DMS153 treated with DMSO at 0.1 percent for 48 hours (cell line): ENCODE measurements around the gene ATMIN.
A peak's percentile ranks its signal among the peaks of the same experiment; 100 is the strongest.

Experiments
- DNase-seq: peaks from one replicate; lab custom pipeline; 2025; ENCODE audit not compliant: unreplicated experiment; lab: John Stamatoyannopoulos, UW

ATMIN gene

DNA sequence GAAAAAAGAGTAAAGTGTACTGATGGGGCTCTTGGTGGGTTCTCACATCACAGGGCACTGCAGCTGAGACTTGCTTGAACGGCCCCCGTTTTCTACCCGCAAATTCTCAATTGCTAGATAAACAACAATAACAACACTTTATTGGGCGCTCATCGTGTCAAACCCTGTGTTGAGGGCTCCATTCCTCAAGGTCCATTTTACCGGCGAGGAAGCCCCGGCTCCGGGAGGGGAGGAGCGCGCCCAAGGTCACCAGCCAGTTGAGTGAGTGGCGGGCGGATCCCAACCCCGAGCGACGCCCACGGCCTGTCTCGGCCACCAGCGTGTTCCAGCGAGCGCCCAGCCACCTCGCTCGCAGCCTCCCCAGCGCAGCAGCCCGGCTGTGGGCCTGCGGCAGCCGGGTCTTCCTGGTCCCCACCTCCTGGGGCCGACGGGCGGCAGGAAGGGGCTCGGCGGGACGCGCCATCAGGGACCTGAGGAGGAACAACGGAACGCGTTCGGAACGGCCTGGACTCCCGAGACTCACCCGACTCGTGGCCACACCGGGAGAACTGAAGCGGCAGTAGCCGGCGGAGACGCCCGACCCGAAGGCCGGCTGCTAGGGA, 29.3 kb upstream of the ATMIN start:
- DNase-seq: no peak

GRCh38 chr16:81006813-81007695, 28.6 kb upstream of the ATMIN start, which contains the start of the genes CENPN and CMC2:
Gene CENPN (plus strand): TSS chr16:81007214. CDS start chr16:81011940, 4,726 bp downstream.
Gene CMC2 (minus strand): TSS chr16:81006885. CDS start chr16:80997394, 9,491 bp downstream.
- DNase-seq: peak; percentile 94

DNA sequence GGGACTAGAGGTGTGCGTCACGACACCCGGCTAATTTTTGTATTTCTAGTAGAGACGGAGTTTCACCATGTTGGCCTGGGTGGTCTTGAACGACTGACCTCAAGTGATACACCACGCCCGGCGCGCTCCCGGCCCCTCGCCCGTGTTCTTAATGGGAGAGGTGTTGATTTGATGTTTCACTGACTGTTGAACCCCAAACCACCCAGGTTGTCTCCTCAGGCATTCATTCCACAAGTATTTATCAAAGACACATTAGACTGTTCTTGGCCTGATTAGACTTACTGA, 27.2 kb upstream of the ATMIN start:
- DNase-seq: no peak

DNA sequence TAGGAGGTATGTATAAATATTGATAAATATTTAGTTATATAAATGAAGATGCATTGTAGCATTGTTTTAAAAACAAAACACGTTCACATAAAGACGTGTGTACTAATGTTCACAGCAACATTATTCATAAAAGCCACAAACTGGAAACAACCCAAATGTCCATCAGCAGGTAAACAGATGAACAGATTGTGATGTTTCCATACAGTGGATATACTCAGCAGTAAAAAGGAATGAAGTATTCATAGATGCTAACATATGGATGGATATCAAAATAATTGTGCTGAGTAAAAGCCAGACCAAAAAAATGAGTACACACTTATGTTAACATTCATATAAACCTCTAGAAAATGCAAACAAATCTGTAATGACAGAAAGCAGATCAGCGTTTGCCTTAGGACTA, 22.7 kb upstream of the ATMIN start:
- DNase-seq: no peak

GRCh38 chr16:81014672-81015071, 21.0 kb upstream of the ATMIN start:
- DNase-seq: no peak

DNA sequence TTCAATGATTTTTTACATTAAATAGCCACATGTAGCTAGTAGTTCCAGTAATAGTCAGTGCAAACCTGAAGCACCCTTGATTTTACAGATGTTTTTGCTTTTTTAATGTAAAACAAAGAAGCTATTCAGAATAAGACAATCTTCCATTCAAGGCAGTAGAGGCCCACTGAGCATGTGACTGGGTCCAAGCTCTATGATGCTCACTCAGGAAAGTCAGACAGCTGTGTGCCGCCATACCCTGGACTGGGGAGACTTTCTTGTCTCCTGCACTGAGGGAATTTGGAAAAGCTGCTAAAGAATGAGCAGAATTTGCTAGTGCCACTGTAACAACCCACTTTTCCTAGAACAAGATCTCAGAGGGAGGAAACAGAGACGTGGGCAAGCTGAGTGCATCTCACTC, 17.1 kb upstream of the ATMIN start:
- DNase-seq: no peak

DNA sequence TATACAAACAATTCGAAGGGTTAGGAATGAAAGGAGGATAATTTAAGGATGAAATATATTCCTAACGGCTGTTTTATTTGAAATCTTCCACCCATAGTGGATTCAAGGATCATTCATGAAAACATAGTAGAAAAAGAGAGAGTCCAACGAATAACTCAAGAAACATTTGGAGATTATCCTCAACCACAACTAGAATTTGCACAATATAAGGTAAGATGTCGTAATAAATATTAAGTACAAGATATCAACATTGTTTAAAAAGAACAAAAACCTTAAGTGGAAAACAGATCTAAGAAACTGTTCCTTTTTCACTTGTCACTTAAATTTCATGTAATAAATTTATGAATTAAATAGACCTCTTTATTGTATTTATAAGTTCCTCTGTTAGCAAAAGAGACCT, 9.2 kb upstream of the ATMIN start:
- DNase-seq: no peak

GRCh38 chr16:81029930-81030604, 5.6 kb upstream of the ATMIN start:
- no peak for DNase-seq

DNA sequence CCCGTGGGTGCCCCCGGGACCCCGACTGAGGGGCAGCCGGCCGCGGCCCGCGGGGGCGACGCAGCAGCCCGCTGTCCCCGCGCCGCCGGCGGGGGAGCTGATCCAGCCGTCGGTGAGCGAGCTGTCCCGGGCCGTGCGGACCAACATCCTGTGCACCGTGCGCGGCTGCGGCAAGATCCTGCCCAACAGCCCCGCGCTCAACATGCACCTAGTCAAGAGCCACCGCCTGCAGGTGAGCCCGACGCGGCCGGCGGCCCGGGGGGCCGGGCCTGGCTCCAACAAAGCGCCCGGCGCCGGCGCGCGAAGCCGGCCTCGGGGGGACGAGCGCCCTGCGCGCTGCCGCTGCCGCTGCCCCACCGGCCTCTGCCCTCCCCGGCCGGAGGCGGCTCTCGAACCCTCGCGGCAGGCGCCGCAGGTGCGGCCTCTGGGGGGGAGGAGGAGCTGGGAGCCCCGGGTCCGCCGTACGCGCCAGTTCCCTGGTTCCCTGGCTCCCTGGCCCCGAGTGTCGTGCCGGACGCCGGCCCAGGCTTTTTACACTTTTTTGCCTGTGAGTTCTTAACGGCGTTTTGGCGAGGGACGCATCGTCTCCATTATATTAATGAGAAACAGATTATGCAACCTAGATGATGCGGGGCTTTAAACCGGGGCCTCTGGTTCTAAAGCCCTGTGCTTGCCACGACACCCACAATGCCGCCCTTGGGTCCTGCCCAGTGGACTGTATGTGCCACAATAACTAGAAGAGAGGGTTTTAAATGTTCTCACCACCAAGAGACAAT, 521 bp downstream of the ATMIN start:
- DNase-seq: no peak

DNA sequence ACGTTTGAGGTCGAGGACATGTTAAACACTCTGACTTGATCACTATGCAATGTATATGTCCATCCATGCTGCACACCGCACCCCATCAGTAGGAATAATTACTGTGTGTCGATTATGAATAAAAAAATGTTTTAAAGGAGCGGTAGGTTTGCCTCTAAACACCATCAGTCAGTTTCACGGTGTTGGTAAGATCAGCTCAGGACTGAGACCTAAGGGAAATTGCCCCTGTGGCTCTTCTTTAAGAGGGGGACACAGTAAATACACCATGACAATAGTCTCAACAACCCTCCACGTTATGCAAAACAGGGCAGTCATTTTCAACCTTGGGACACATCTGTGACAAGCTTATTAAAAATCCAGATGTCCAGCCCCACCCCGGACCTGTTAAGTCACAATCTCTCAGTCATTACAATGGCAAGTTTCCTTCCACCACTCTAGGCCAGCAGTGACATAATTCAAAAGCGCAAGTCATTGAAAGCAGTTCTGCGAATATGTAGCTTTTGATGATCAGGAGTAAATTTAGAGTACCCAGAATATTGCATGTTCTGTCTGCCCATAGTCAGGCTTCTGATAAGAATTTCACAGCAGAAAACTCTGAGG, 1.2 kb downstream of the ATMIN start:
- DNase-seq: no peak

GRCh38 chr16:81040131-81040530, 4.5 kb downstream of the ATMIN start:
- no peak for DNase-seq

DNA sequence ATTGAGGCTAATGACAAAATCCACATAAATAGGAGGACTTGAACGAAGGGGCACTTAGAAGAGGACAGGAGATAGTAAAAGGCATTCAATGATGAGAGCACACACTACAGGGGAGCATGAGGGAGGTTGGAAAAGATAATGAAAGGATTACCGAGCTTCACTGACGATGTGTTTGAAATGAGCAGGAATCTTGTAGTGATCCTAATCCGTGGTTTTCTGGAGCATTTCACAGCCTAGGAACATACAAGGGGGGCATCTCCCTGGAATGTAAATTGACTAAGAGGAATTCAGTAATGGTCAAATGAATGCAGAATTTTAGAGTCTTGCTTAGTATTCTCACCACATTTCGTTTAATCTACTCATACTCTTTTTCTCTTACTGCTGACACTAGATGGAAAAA, 5.2 kb downstream of the ATMIN start:
- DNase-seq: no peak

- DNase-seq: no peak
Observed at GRCh38 chr16:81041696-81042095, 6.1 kb downstream of the ATMIN start.

DNA sequence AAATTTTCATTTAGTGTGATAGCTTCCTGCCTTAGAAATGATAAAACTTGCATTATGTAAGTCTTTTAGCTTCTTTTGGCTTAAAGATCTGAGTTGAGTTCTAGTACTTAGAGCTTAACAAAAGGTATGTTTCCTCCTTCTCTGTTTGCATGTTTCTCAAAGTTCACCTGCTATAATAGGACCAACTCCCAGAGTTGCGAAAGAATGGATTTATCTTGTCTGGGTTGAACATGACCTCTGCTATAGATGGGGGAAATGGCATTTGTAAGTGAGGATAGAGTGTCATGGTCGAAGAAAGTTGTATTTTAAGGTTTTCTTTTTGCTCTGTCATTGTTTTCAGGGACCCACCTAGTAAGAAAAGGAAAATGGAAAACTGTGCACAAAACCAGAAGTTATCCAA, 7.2 kb downstream of the ATMIN start:
- no peak for DNase-seq

- DNase-seq: no peak
Observed at GRCh38 chr16:81053761-81054160, 18.1 kb downstream of the ATMIN start.

GRCh38 chr16:81060576-81061306, 25.1 kb downstream of the ATMIN start:
- no peak for DNase-seq

DNA sequence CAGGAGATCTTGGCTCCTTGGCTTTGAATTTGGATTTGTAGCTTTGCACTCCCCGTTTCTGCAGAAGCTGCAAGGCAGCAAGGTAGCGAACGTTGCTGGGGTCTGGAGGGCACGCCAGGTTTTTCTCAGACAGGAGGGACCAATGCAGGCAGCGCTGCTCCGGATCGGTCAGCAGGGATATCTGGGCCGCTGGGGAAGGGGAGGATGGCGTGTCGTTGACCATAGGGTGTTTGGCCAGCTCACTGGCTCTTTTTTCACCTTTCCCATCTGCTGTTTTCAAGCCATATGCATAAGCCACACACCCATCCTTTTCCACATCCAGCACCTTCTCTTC, 25.6 kb downstream of the ATMIN start:
- DNase-seq: no peak

GRCh38 chr16:81061871-81062608, 26.4 kb downstream of the ATMIN start:
- DNase-seq: no peak

GRCh38 chr16:81066681-81067080, 31.0 kb downstream of the ATMIN start:
- DNase-seq: no peak

- no peak for DNase-seq
Observed at GRCh38 chr16:81067166-81067565, 31.5 kb downstream of the ATMIN start.
